HCT116 (cell line): ENCODE results near the gene ALOX12B. TPM values are rescaled to one million over a fixed set of nuclear protein-coding genes. Genes with fewer than 3 reads are reported as not detected.

Experiments used
- ATAC-seq: fragments of 200-7000 bp; cut with Tn5 transposase; 2 replicates; pipeline ENCODE4 v1.9.1; 2020; ENCODE audit warnings: mild to moderate bottlenecking, moderate library complexity
- BruUV-seq: library from RNA; stranded (reverse); fragments of 400-500 nt; replicated peaks from 2 replicates; lab custom pipeline; 2021; lab: Mats Ljungman, UMichigan
- CTCF ChIA-PET: fragments of 300-600 bp; sonication (Branson Sonifier 250); formaldehyde crosslinking; loops from one replicate; lab custom pipeline; 2021; ENCODE audit warnings: antibody characterized with exemption; lab: Charles Lee
- POLR2A ChIA-PET: fragments of 300-600, 350-600 bp; sonication (Branson Sonifier 250); formaldehyde crosslinking; loops from one replicate; lab custom pipeline; 2021; ENCODE audit warnings: antibody characterized with exemption; lab: Charles Lee
- RAD21 ChIA-PET, 2 experiments: fragments of 300-600 bp; sonication (Branson Sonifier 250); formaldehyde crosslinking; loops; one replicate each; lab custom pipeline; 2023; ENCODE audit warnings: low total read pairs in 2 of 2; ENCODE audit not compliant: uncharacterized antibody in 2 of 2, unreplicated experiment in 2 of 2, low non-redundant PET in 1 of 2; lab: Charles Lee
- DNase-seq: peaks from one replicate; pipeline ENCODE4 v3.0.0-alpha.2; 2010; ENCODE audit warnings: low read depth, low spot score
- H2AFZ ChIP-seq: fragments of 200-600 bp; shearing (Covaris generic), sonication (generic); 2 replicates; pipeline ENCODE4 v1.6.1; 2017; ENCODE audit warnings: low read depth, mixed run types, mixed read lengths, antibody characterized with exemption, low read length; ENCODE audit not compliant: poor library complexity, severe bottlenecking
- H3K27ac ChIP-seq: 2 replicates; pipeline ENCODE4 v1.5.1; 2012; ENCODE audit warnings: low read depth, low read length
- H3K27me3 ChIP-seq: fragments of 200-600 bp; sonication (generic); 2 replicates; pipeline ENCODE4 v1.6.1; 2016; ENCODE audit warnings: mixed run types, low read length, mixed read lengths; ENCODE audit not compliant: insufficient read depth
- H3K36me3 ChIP-seq, 2 experiments: fragments of 200-500 bp in 1 of 2; fragments of 200-600 bp in 1 of 2; sonication (Bioruptor generic) in 1 of 2; sonication (generic) in 1 of 2; 2 replicates each; pipeline versions ENCODE4 v1.5.1 to v1.6.1; 2014 to 2016; ENCODE audit warnings: low read length in 2 of 2, inconsistent platforms in 1 of 2, mixed read lengths in 1 of 2, mixed run types in 1 of 2; ENCODE audit not compliant: insufficient read depth in 2 of 2, control insufficient read depth in 1 of 2
- H3K4me1 ChIP-seq, 2 experiments: fragments of 200-600 bp in 1 of 2; sonication (generic) in 1 of 2; 2 replicates each; pipeline versions ENCODE4 v1.5.1 to v1.6.1; 2012 to 2017; ENCODE audit warnings: low read length in 2 of 2, inconsistent platforms in 1 of 2, mild to moderate bottlenecking in 1 of 2, mixed read lengths in 1 of 2, mixed run types in 1 of 2, moderate library complexity in 1 of 2; ENCODE audit not compliant: insufficient read depth in 2 of 2, control insufficient read depth in 1 of 2
- H3K4me2 ChIP-seq: fragments of 200-600 bp; sonication (generic); 2 replicates; pipeline ENCODE4 v1.6.1; 2017; ENCODE audit warnings: mixed run types, low read length, mixed read lengths
- H3K4me3 ChIP-seq, 2 experiments: fragments of 200-600 bp in 1 of 2; sonication (generic) in 1 of 2; replicated peaks in 1 of 2; 2 replicates each; pipeline ENCODE4 v1.5.1; 2011 to 2016; ENCODE audit warnings: low read length in 2 of 2, control low read depth in 1 of 2, low read depth in 1 of 2, mild to moderate bottlenecking in 1 of 2, mixed read lengths in 1 of 2, mixed run types in 1 of 2
- H3K79me2 ChIP-seq: fragments of 200-600 bp; sonication (generic); 2 replicates; pipeline ENCODE4 v1.6.1; 2017; ENCODE audit warnings: mild to moderate bottlenecking, mixed run types, low read length, moderate library complexity, mixed read lengths; ENCODE audit not compliant: insufficient read depth
- H3K9ac ChIP-seq: fragments of 200-600 bp; sonication (generic); 2 replicates; pipeline ENCODE4 v1.6.1; 2016; ENCODE audit warnings: low read length, mixed read lengths
- H3K9me2 ChIP-seq: fragments of 200-600 bp; sonication (generic), shearing (Covaris generic); 2 replicates; pipeline ENCODE4 v1.6.1; 2017; ENCODE audit warnings: mixed run types, mild to moderate bottlenecking, moderate library complexity; ENCODE audit not compliant: insufficient read depth
- H3K9me3 ChIP-seq, 2 experiments: fragments of 200-500 bp in 1 of 2; fragments of 200-600 bp in 1 of 2; sonication (Bioruptor generic) in 1 of 2; sonication (generic) in 1 of 2; 2 replicates each; pipeline ENCODE4 v1.6.1; 2014 to 2017; ENCODE audit warnings: low read length in 2 of 2, mixed read lengths in 2 of 2, inconsistent platforms in 1 of 2, low read depth in 1 of 2, mild to moderate bottlenecking in 1 of 2, mixed run types in 1 of 2, moderate library complexity in 1 of 2; ENCODE audit not compliant: control insufficient read depth in 1 of 2, insufficient read depth in 1 of 2
- H4K20me1 ChIP-seq: fragments of 200-600 bp; sonication (generic), shearing (Covaris generic); 2 replicates; pipeline ENCODE4 v1.6.1; 2017; ENCODE audit warnings: mixed run types, mild to moderate bottlenecking, moderate library complexity; ENCODE audit not compliant: insufficient read depth
- CBX3 ChIP-seq: IDR thresholded peaks from 2 replicates; pipeline ENCODE4 v1.6.1; 2012; ENCODE audit warnings: low read depth
- EGR1 ChIP-seq: IDR thresholded peaks from 2 replicates; pipeline ENCODE4 v1.6.1; 2012; ENCODE audit warnings: low read depth
- ELF1 ChIP-seq: IDR thresholded peaks from 2 replicates; pipeline ENCODE4 v1.6.1; 2012; ENCODE audit warnings: low read depth, borderline replicate concordance
- EZH2 ChIP-seq: fragments of 200-600 bp; sonication (generic); IDR thresholded peaks from 2 replicates; pipeline ENCODE4 v1.6.1; 2017; ENCODE audit warnings: antibody characterized with exemption, mixed run types
- EZH2phosphoT487 ChIP-seq: fragments of 200-600 bp; IDR thresholded peaks from 2 replicates; pipeline ENCODE4 v1.6.1; 2018; ENCODE audit warnings: antibody characterized with exemption, borderline replicate concordance
- JUND ChIP-seq: IDR thresholded peaks from 2 replicates; pipeline ENCODE4 v1.6.1; 2012
- MAX ChIP-seq: IDR thresholded peaks from 2 replicates; pipeline ENCODE4 v1.6.1; 2012
- POLR2A ChIP-seq: IDR thresholded peaks from 2 replicates; pipeline ENCODE4 v1.7.0; 2011; ENCODE audit warnings: borderline replicate concordance; ENCODE audit not compliant: insufficient read depth, insufficient read length; ENCODE audit errors: extremely low read depth
- RAD21 ChIP-seq: IDR thresholded peaks from 2 replicates; pipeline ENCODE4 v1.6.1; 2012; ENCODE audit warnings: low read depth, mild to moderate bottlenecking
- SIN3A ChIP-seq: IDR thresholded peaks from 2 replicates; pipeline ENCODE4 v1.6.1; 2012; ENCODE audit warnings: low read depth
- SP1 ChIP-seq: IDR thresholded peaks from 2 replicates; pipeline ENCODE4 v1.6.1; 2012; ENCODE audit warnings: low read depth
- SRF ChIP-seq: IDR thresholded peaks from 2 replicates; pipeline ENCODE4 v1.6.1; 2012; ENCODE audit warnings: low read depth
- TCF7L2 ChIP-seq: IDR thresholded peaks from 2 replicates; pipeline ENCODE4 v1.7.0; 2011; ENCODE audit warnings: borderline replicate concordance, inconsistent platforms; ENCODE audit not compliant: insufficient read depth, insufficient read length; ENCODE audit errors: extremely low read depth
- YY1 ChIP-seq: IDR thresholded peaks from 2 replicates; pipeline ENCODE4 v1.6.1; 2011; ENCODE audit warnings: low read length, low read depth, moderate library complexity, mild to moderate bottlenecking; ENCODE audit not compliant: insufficient replicate concordance; ENCODE audit errors: extremely low read depth
- intact Hi-C: fragments of 100-400 bp; cut with micrococcal nuclease; formaldehyde crosslinking; loops from 2 replicates; pipeline ENCODE4 v1.10.0; 2022
- total RNA-seq: library from RNA; stranded (reverse); gene quantifications from one replicate; pipeline ENCODE4 v1.2.1, GENCODE V29; 2021; ENCODE audit not compliant: unreplicated experiment
- TF ChIP-seq, protein P1 (sequence below): IDR thresholded peaks from 2 replicates; pipeline ENCODE4 v1.6.1; 2012

The ALOX12B gene
- total RNA-seq, 1 experiment from 2014 or later: 3.8 TPM

DNA sequence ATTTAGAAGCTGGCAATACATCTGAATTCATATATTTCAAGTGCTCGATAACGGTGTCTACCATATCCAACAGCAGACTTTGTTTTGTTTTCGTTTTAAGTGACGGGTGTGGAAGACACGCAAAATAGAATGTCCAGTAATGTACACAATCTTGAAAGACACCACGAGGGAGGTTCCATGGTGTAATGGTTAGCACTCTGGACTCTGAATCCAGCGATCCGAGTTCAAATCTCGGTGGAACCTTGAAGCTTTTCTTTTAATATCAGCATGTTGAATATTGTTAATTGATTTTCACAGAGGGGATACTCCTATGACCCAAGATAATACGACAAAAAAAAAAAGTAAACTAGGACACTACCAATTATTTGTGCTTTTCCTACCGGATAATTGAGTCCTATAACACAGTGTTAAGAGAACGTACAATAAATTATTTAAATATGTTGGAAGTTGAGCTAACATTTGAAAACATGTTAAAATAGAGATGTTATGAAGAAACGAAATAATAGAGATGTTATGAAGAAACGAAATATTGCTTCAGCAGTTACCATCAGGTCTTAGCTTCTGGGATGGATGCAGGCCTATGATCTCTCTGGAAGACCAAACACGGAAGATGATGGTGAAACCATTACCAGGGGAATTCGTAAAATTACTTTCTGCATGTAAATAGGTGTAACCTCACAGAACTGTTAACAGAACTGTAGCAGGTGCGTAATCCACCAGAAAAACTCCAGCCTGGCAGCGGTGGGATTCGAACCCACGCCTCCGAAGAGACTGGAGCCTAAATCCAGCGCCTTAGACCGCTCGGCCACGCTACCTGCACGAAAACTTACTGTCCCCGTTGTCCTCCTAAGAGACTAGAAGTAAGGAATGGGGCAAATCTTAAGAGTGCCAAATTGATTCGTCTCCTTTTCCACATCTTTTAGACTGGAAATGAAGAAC lies 32.3 kb upstream of the ALOX12B start:
- peak overlapping the region; percentile 63 for H3K9ac ChIP-seq
- H3K27ac ChIP-seq: peak overlapping the region; percentile 62
- H3K4me1 ChIP-seq: peaks cover 22 to 66% of the 10 kb centered on the region in 2 experiments

More for the DNA sequence above, 32.3 kb upstream of the ALOX12B start:
- Histone ChIP-seq H3K9me2 (no peaks in the 10 kb centered on the region), H4K20me1 (peaks cover 3% of the 10 kb centered on the region; the same call in 1 of the 2 replicates), H2AFZ (peak overlapping the region; percentile 77), H3K4me3 (peak overlapping the region; percentile 52 to 61), H3K9me3 (no peaks in the 10 kb centered on the region), H3K27me3 (no peaks in the 10 kb centered on the region), H3K79me2 (no peaks in the 10 kb centered on the region), H3K4me2 (peak overlapping the region; percentile 98), H3K36me3 (no peaks in the 10 kb centered on the region)
- RAD21 ChIA-PET: interaction anchor here in 1 of 2 experiments (0.9 kb wide), 1 partner anchor 101 kb away, joined by 3 read pairs; no protein-coding TSS in a partner anchor
- intact Hi-C loops: loop anchor here (1.0 to 10.0 kb wide), 7 partner anchors 19 to 265 kb away; partner anchors contain the start of genes CTC1 and RPL26
- ATAC-seq (peak; percentile 46), DNase-seq (peak; percentile 90)
- BruUV-seq: no TSS peak
- POLR2A ChIA-PET: interaction anchor here (1.0 to 4.1 kb wide), 11 partner anchors 9 to 126 kb away, joined by 3 to 43 read pairs (median 5); partner anchors contain the start of gene AURKB
- no peak for TF ChIP-seq EZH2phosphoT487
- TF ChIP-seq SP1: peak; percentile 21
- peak; percentile 59 for TF ChIP-seq MAX
- TF ChIP-seq EZH2: no peak
- peak; percentile 95 for TF ChIP-seq CBX3
- no peak for TF ChIP-seq ELF1
- TF ChIP-seq JUND: no peak
- TF ChIP-seq TCF7L2: no peak
- TF ChIP-seq EGR1: no peak; the same call in 1 of the 2 replicates
- no peak for TF ChIP-seq POLR2A
- peak; percentile 74 for TF ChIP-seq YY1
- peak; percentile 22; the same call in 1 of the 2 replicates for TF ChIP-seq SIN3A
- TF ChIP-seq, protein P1, sequence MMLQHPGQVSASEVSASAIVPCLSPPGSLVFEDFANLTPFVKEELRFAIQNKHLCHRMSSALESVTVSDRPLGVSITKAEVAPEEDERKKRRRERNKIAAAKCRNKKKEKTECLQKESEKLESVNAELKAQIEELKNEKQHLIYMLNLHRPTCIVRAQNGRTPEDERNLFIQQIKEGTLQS: peak; percentile 99
- no peak for TF ChIP-seq RAD21
- TF ChIP-seq SRF: no peak; the same call in 1 of the 2 replicates
- CTCF ChIA-PET: interaction anchor here (0.7 to 4.0 kb wide), 29 partner anchors 7 to 175 kb away, joined by 3 to 26 read pairs (median 4); partner anchors contain the start of genes AURKB, CTC1, RANGRF and SLC25A35
